Liver (tissue), 3 donors: ENCODE measurements around the gene DCAF5.

ENCODE experiments used
- CTCF ChIP-seq: fragments of 150-350 bp; IDR thresholded peaks from 2 replicates; pipeline ENCODE4 v1.5.1; 2017; ENCODE audit warnings: improper control_type of control experiment, low read depth, low read length; ENCODE audit not compliant: missing input control
- EGR1 ChIP-seq, 2 donors: IDR thresholded peaks; 2 replicates each; pipeline ENCODE4 v1.6.1; 2016 to 2018; ENCODE audit warnings: antibody characterized with exemption in 2 of 2, low read depth in 2 of 2
- FOXA1 ChIP-seq: IDR thresholded peaks from 2 replicates; pipeline ENCODE4 v1.6.1; 2016; ENCODE audit warnings: antibody characterized with exemption
- GABPA ChIP-seq, 2 donors: IDR thresholded peaks in 1 of 2; conservative IDR thresholded peaks in 1 of 2; 2 replicates each; pipeline ENCODE4 v1.6.1; 2016; ENCODE audit warnings: antibody characterized with exemption in 2 of 2, mild to moderate bottlenecking in 1 of 2, moderate library complexity in 1 of 2
- JUND ChIP-seq, 2 donors: IDR thresholded peaks; 2 replicates each; pipeline ENCODE4 v1.6.1; 2016; ENCODE audit warnings: antibody characterized with exemption in 2 of 2
- MAX ChIP-seq: IDR thresholded peaks from 2 replicates; pipeline ENCODE4 v1.6.1; 2016; ENCODE audit warnings: antibody characterized with exemption
- NR2F2 ChIP-seq: IDR thresholded peaks from 2 replicates; pipeline ENCODE4 v1.6.1; 2016; ENCODE audit warnings: antibody characterized with exemption
- RAD21 ChIP-seq, 2 donors: IDR thresholded peaks; 2 replicates each; pipeline ENCODE4 v1.6.1; 2016; ENCODE audit warnings: antibody characterized with exemption in 2 of 2, mild to moderate bottlenecking in 2 of 2
- REST ChIP-seq: IDR thresholded peaks from 2 replicates; pipeline ENCODE4 v1.6.1; 2016; ENCODE audit warnings: antibody characterized with exemption, mild to moderate bottlenecking
- RXRA ChIP-seq, 2 donors: IDR thresholded peaks; 2 replicates each; pipeline ENCODE4 v1.6.1; 2017 to 2018; ENCODE audit warnings: antibody characterized with exemption in 2 of 2, mild to moderate bottlenecking in 1 of 2
- SP1 ChIP-seq: IDR thresholded peaks from 2 replicates; pipeline ENCODE4 v1.6.1; 2018; ENCODE audit warnings: antibody characterized with exemption, mild to moderate bottlenecking
- TAF1 ChIP-seq: conservative IDR thresholded peaks from 2 replicates; pipeline ENCODE4 v1.6.1; 2016; ENCODE audit warnings: antibody characterized with exemption, mild to moderate bottlenecking
- YY1 ChIP-seq: IDR thresholded peaks from 2 replicates; pipeline ENCODE4 v1.6.1; 2016; ENCODE audit warnings: antibody characterized with exemption, mild to moderate bottlenecking
- TF ChIP-seq, protein P1 (sequence below): IDR thresholded peaks from 2 replicates; pipeline ENCODE4 v1.6.1; 2016; ENCODE audit warnings: antibody characterized with exemption
- donor health status: healthy.
- donor health status: healthy.

GRCh38 chr14:69042299-69042698 is 110.6 kb downstream of the DCAF5 start:
- TF ChIP-seq CTCF (no peak), TAF1 (no peak), RXRA (IDR thresholded peaks at IDR 0.05) (no peak), MAX (no peak), JUND (IDR thresholded peaks at IDR 0.05) (no peak), SP1 (no peak), YY1 (no peak), REST (no peak), EGR1 (IDR thresholded peaks at IDR 0.05; ENCODE audit: low read depth in 2 of 2) (no peak), RAD21 (IDR thresholded peaks at IDR 0.05) (no peak), NR2F2 (no peak), FOXA1 (no peak), GABPA (IDR thresholded peaks at IDR 0.05 in 1 of 2, conservative IDR thresholded peaks at IDR 0.05 in 1 of 2) (no peak)
- TF ChIP-seq, protein P1, sequence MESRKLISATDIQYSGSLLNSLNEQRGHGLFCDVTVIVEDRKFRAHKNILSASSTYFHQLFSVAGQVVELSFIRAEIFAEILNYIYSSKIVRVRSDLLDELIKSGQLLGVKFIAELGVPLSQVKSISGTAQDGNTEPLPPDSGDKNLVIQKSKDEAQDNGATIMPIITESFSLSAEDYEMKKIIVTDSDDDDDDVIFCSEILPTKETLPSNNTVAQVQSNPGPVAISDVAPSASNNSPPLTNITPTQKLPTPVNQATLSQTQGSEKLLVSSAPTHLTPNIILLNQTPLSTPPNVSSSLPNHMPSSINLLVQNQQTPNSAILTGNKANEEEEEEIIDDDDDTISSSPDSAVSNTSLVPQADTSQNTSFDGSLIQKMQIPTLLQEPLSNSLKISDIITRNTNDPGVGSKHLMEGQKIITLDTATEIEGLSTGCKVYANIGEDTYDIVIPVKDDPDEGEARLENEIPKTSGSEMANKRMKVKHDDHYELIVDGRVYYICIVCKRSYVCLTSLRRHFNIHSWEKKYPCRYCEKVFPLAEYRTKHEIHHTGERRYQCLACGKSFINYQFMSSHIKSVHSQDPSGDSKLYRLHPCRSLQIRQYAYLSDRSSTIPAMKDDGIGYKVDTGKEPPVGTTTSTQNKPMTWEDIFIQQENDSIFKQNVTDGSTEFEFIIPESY: no peak
